ENCODE data around the gene DEFB129. TPM values are rescaled to one million over a fixed set of nuclear protein-coding genes. Genes with fewer than 3 reads are reported as not detected.
"Not testable (repeated sequence)": the region's sequence is repeated elsewhere in the genome, so short reads cannot be mapped to it uniquely, and the experiment has no call there.

The DEFB129 gene
- total RNA-seq, 4 donors from 2014 or later = not detected

GRCh38 chr20:199996-200395 lies 27.1 kb upstream of the DEFB129 start:
- WGBS, 2 donors = 56 to 66% methylated on average over 3 to 4 of the region's 4 CpGs
- DNase-seq = no peak
- intact Hi-C loops (cut with DNase I) = no loop called here
- TF ChIP-seq CTCF (IDR thresholded peaks at IDR 0.05) = no peak
- TF ChIP-seq POLR2A (IDR thresholded peaks at IDR 0.05) = no peak
- Histone ChIP-seq H3K4me3 (no peak overlapping the region), H3K36me3 (no peaks in the 10 kb centered on the region), H3K27me3 (peaks cover 0 to 16% (median 0%) of the 10 kb centered on the region in 4 donors), H3K4me1 (no peaks in the 10 kb centered on the region), H3K27ac (no peak overlapping the region), H3K9me3 (no peaks in the 10 kb centered on the region)

GRCh38 chr20:203630-204029 lies 23.4 kb upstream of the DEFB129 start:
- H3K27ac ChIP-seq; H3K9me3 ChIP-seq; intact Hi-C loops (cut with DNase I); DNase-seq; H3K4me3 ChIP-seq; H3K4me1 ChIP-seq; H3K36me3 ChIP-seq: not testable (repeated sequence)
- H3K27me3 ChIP-seq = peaks cover 0 to 18% (median 0%) of the 10 kb centered on the region in 4 donors
- WGBS, 2 donors = 70 to 80% methylated on average over 4 of the region's 4 CpGs

GRCh38 chr20:208942-209566 lies 18.0 kb upstream of the DEFB129 start:
- DNase-seq = no peak
- Histone ChIP-seq H3K27ac (no peak overlapping the region), H3K9me3 (no peaks in the 10 kb centered on the region), H3K4me3 (no peak overlapping the region), H3K36me3 (no peaks in the 10 kb centered on the region), H3K4me1 (no peaks in the 10 kb centered on the region), H3K27me3 (peaks cover 0 to 10% (median 0%) of the 10 kb centered on the region in 4 donors)
- TF ChIP-seq POLR2A (IDR thresholded peaks at IDR 0.05) = no peak
- TF ChIP-seq CTCF (IDR thresholded peaks at IDR 0.05) = peak in 5 of 6 experiments; percentile 23 to 70 (median 50)
- intact Hi-C loops (cut with DNase I) = no loop called here
- WGBS, 2 donors = 13 to 15% methylated on average over 5 of the region's 5 CpGs

- intact Hi-C loops (cut with DNase I) = loop anchor here (10.0 kb wide), 1 partner anchor 54 kb away; no protein-coding TSS in a partner anchor
- Histone ChIP-seq H3K4me3 (no peak overlapping the region), H3K36me3 (no peaks in the 10 kb centered on the region), H3K4me1 (no peaks in the 10 kb centered on the region), H3K27ac (no peak overlapping the region), H3K9me3 (no peaks in the 10 kb centered on the region), H3K27me3 (no peaks in the 10 kb centered on the region)
- WGBS, 2 donors = 56 to 63% methylated on average over 7 of the region's 7 CpGs
- no peak for TF ChIP-seq CTCF (IDR thresholded peaks at IDR 0.05)
- TF ChIP-seq POLR2A (IDR thresholded peaks at IDR 0.05) = no peak
- DNase-seq = no peak
These were observed 16.1 kb upstream of the DEFB129 start for GRCh38 chr20:210809-211502.

GRCh38 chr20:214383-214782 lies 12.7 kb upstream of the DEFB129 start:
- 68% methylated on average over 2 of the region's 2 CpGs for WGBS, 2 donors
- no peak for DNase-seq
- peaks cover 0 to 21% (median 0%) of the 10 kb centered on the region in 4 donors for H3K27me3 ChIP-seq
- H3K4me3 ChIP-seq = no peak overlapping the region
- TF ChIP-seq POLR2A (IDR thresholded peaks at IDR 0.05) (no peak), CTCF (IDR thresholded peaks at IDR 0.05) (no peak)
- intact Hi-C loops (cut with DNase I) = loop anchor here (10.0 kb wide), 1 partner anchor 50 kb away; no protein-coding TSS in a partner anchor
- H3K9me3 ChIP-seq = no peaks in the 10 kb centered on the region
- no peak overlapping the region for H3K27ac ChIP-seq
- no peaks in the 10 kb centered on the region for H3K36me3 ChIP-seq
- H3K4me1 ChIP-seq = no peaks in the 10 kb centered on the region

All from esophagus squamous epithelium (tissue), 5 donors.